B cell (primary cell): ENCODE results near the gene NOS3. TPM values are rescaled to one million over a fixed set of nuclear protein-coding genes. Genes with fewer than 3 reads are reported as not detected.

Source experiments
- ATAC-seq: fragments of 200-7000 bp; cut with Tn5 transposase; one replicate; pipeline ENCODE4 v1.10.0; 2021; ENCODE audit warnings: low read depth, mild to moderate bottlenecking, moderate number of reproducible peaks, moderate library complexity
- CTCF ChIA-PET: fragments of 350-600 bp; sonication (Branson Sonifier 250); formaldehyde crosslinking; loops from one replicate; lab custom pipeline; 2021; ENCODE audit warnings: antibody characterized with exemption, inconsistent platforms; lab: Charles Lee
- POLR2A ChIA-PET: fragments of 350-600 bp; sonication (Branson Sonifier 250); formaldehyde crosslinking; loops from one replicate; lab custom pipeline; 2021; ENCODE audit warnings: antibody characterized with exemption; lab: Charles Lee
- DNase-seq: peaks from one replicate; pipeline ENCODE4 v3.0.0; 2013
- H2AFZ ChIP-seq: 2 replicates; pipeline ENCODE4 v1.6.1; 2012; ENCODE audit warnings: mild to moderate bottlenecking, low read depth, low read length; ENCODE audit not compliant: insufficient read depth, poor library complexity, severe bottlenecking
- H3K27ac ChIP-seq, 2 donors: 1 replicate in 1 of 2; 2 replicates in 1 of 2; pipeline ENCODE4 v1.5.1; 2012 to 2013; ENCODE audit warnings: low read length in 2 of 2, mild to moderate bottlenecking in 2 of 2, moderate library complexity in 1 of 2
- H3K27me3 ChIP-seq, 4 experiments: fragments of 200-600 bp in 1 of 4; sonication (generic) in 1 of 4; replicated peaks in 1 of 4; 1 replicate in 2 of 4; 2 replicates in 2 of 4; pipeline versions ENCODE4 v1.6.1 to v1.7.0; 2013 to 2016; ENCODE audit warnings: low read length in 3 of 4, mild to moderate bottlenecking in 2 of 4, mixed read lengths in 1 of 4, moderate library complexity in 1 of 4; ENCODE audit not compliant: insufficient read depth in 4 of 4, control insufficient read depth in 3 of 4; ENCODE audit errors: control extremely low read depth in 1 of 4
- H3K36me3 ChIP-seq, 2 experiments: replicated peaks in 1 of 2; 1 replicate in 1 of 2; 2 replicates in 1 of 2; pipeline versions ENCODE4 v1.6.1 to v1.7.1; 2013; ENCODE audit warnings: low read length in 1 of 2; ENCODE audit not compliant: insufficient read depth in 2 of 2, control insufficient read depth in 1 of 2; ENCODE audit errors: control extremely low read depth in 1 of 2, extremely low read depth in 1 of 2
- H3K4me1 ChIP-seq, 2 donors: fragments of 200-600 bp in 1 of 2; sonication (generic) in 1 of 2; 1 replicate in 1 of 2; 2 replicates in 1 of 2; pipeline versions ENCODE4 v1.5.1 to v1.6.1; 2013 to 2017; ENCODE audit warnings: low read length in 2 of 2; ENCODE audit not compliant: control insufficient read depth in 2 of 2, insufficient read depth in 2 of 2
- H3K4me2 ChIP-seq: replicated peaks from 2 replicates; pipeline ENCODE3; 2012; ENCODE audit warnings: mild to moderate bottlenecking, low read depth, low read length; ENCODE audit not compliant: poor library complexity, severe bottlenecking
- H3K4me3 ChIP-seq, 5 experiments: fragments of 200-600 bp in 1 of 5; sonication (generic) in 1 of 5; 1 replicate in 3 of 5; 2 replicates in 2 of 5; pipeline versions ENCODE4 v1.5.1 to v1.7.0; 2011 to 2016; ENCODE audit warnings: low read length in 4 of 5, mild to moderate bottlenecking in 4 of 5, low read depth in 2 of 5, control low read depth in 1 of 5, moderate library complexity in 1 of 5; ENCODE audit not compliant: insufficient read depth in 1 of 5; ENCODE audit errors: control extremely low read depth in 1 of 5, extremely low read depth in 1 of 5
- H3K79me2 ChIP-seq: fragments of 200-600 bp; sonication (generic); one replicate; pipeline ENCODE4 v1.6.0; 2016; ENCODE audit warnings: low read length; ENCODE audit not compliant: control insufficient read depth, insufficient read depth
- H3K9ac ChIP-seq: fragments of 200-600 bp; sonication (generic); 2 replicates; pipeline ENCODE4 v1.6.1; 2017; ENCODE audit warnings: mild to moderate bottlenecking, low read length, moderate library complexity
- H3K9me3 ChIP-seq, 3 donors: one replicate each; pipeline versions ENCODE4 v1.6.1 to v1.7.1; 2013; ENCODE audit warnings: low read length in 2 of 3; ENCODE audit not compliant: control insufficient read depth in 2 of 3, insufficient read depth in 1 of 3; ENCODE audit errors: control extremely low read depth in 1 of 3
- H4K20me1 ChIP-seq: 2 replicates; pipeline ENCODE4 v1.6.0; 2012; ENCODE audit warnings: mild to moderate bottlenecking, low read length; ENCODE audit not compliant: insufficient read depth, control insufficient read depth, poor library complexity, severe bottlenecking
- H3K27ac Mint-ChIP-seq: one replicate; pipeline ENCODE4 v1.8.0; 2021; ENCODE audit warnings: mixed read lengths
- H3K27me3 Mint-ChIP-seq: one replicate; pipeline ENCODE4 v1.8.0; 2021; ENCODE audit warnings: mixed read lengths
- H3K4me1 Mint-ChIP-seq: one replicate; pipeline ENCODE4 v1.8.0; 2021; ENCODE audit warnings: mixed read lengths
- H3K4me3 Mint-ChIP-seq: one replicate; pipeline ENCODE4 v1.8.0; 2021; ENCODE audit warnings: mixed read lengths
- H3K9me3 Mint-ChIP-seq: one replicate; pipeline ENCODE4 v1.8.0; 2022; ENCODE audit warnings: mixed read lengths; ENCODE audit not compliant: insufficient read depth
- EZH2 ChIP-seq: IDR thresholded peaks from 2 replicates; pipeline ENCODE4 v1.6.1; 2012; ENCODE audit warnings: borderline replicate concordance, low read depth, mild to moderate bottlenecking, moderate library complexity, low read length; ENCODE audit not compliant: insufficient read depth, poor library complexity, severe bottlenecking
- WGBS: methylation state at CpG from one replicate; pipeline ENCODE4 v1.1.5; 2013; ENCODE audit warnings: missing lambda C conversion rate; ENCODE audit not compliant: insufficient coverage; 5-methylcytosine and 5-hydroxymethylcytosine counted together
- intact Hi-C: fragments of 100-400 bp; cut with micrococcal nuclease; formaldehyde crosslinking; loops from one replicate; pipeline ENCODE4 v1.10.0; 2022
- polyA plus RNA-seq: library from polyadenylated mRNA; depleted of rRNA; stranded (reverse); fragments of >200 nt; gene quantifications from 2 replicates; pipeline ENCODE4 v1.2.3, GENCODE V29; 2012
- total RNA-seq, 2 donors: library from RNA; stranded (reverse); fragments of 120-200 nt in 1 of 2; gene quantifications; 1 replicate in 1 of 2; 2 replicates in 1 of 2; pipeline versions ENCODE4 v1.2.3 to v1.2.4, GENCODE V29; 2013 to 2022
- TF ChIP-seq, protein P1 (sequence below): fragments of 200-600 bp; IDR thresholded peaks from one replicate; pipeline ENCODE4 v1.8.0; 2022; ENCODE audit warnings: antibody characterized with exemption, mild to moderate bottlenecking

NOS3 gene
- total and polyA plus RNA-seq, 2 donors (not counting 1 experiment from before 2014, with no cell fraction given) = 0.39 to 0.54 TPM

GRCh38 chr7:151057989-151058780 is 67.4 kb downstream of the NOS3 start:
- peak overlapping the region; percentile 98 for H2AFZ ChIP-seq
- H4K20me1 ChIP-seq = peaks cover 32% of the 10 kb centered on the region
- H3K79me2 ChIP-seq = peaks cover 37% of the 10 kb centered on the region
- peak overlapping the region; percentile 100 for H3K4me2 ChIP-seq
- WGBS = 1% methylated on average over 45 of the region's 46 CpGs
- no peaks in the 10 kb centered on the region for H3K36me3 ChIP-seq
- H3K27ac Mint-ChIP-seq = peak overlapping the region; percentile 94
- POLR2A ChIA-PET = interaction anchor here (0.8 to 1.3 kb wide), 4 partner anchors 12 to 731 kb away, joined by 4 to 7 read pairs (median 6); partner anchors contain the start of gene ABCB8
- H3K27me3 ChIP-seq = no peaks in the 10 kb centered on the region
- H3K4me1 Mint-ChIP-seq = peaks cover 36% of the 10 kb centered on the region
- intact Hi-C loops = loop anchor here (1.0 to 5.0 kb wide), 7 partner anchors 30 to 1343 kb away; partner anchors contain the start of genes ABCB8, ABCF2, REPIN1 and ZNF862
- ATAC-seq = peak; percentile 92
- CTCF ChIA-PET = interaction anchor here (0.6 to 1.6 kb wide), 4 partner anchors 23 to 1453 kb away, joined by 3 to 6 read pairs (median 4); partner anchors contain the start of gene FASTK
- TF ChIP-seq EZH2 = no peak
- TF ChIP-seq, protein P1, sequence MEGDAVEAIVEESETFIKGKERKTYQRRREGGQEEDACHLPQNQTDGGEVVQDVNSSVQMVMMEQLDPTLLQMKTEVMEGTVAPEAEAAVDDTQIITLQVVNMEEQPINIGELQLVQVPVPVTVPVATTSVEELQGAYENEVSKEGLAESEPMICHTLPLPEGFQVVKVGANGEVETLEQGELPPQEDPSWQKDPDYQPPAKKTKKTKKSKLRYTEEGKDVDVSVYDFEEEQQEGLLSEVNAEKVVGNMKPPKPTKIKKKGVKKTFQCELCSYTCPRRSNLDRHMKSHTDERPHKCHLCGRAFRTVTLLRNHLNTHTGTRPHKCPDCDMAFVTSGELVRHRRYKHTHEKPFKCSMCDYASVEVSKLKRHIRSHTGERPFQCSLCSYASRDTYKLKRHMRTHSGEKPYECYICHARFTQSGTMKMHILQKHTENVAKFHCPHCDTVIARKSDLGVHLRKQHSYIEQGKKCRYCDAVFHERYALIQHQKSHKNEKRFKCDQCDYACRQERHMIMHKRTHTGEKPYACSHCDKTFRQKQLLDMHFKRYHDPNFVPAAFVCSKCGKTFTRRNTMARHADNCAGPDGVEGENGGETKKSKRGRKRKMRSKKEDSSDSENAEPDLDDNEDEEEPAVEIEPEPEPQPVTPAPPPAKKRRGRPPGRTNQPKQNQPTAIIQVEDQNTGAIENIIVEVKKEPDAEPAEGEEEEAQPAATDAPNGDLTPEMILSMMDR = no peak
- H3K27ac ChIP-seq = peak overlapping the region; percentile 79 to 82
- DNase-seq = peak; percentile 98
- peak overlapping the region; percentile 89 for H3K9ac ChIP-seq
- no peaks in the 10 kb centered on the region for H3K9me3 ChIP-seq
- no peaks in the 10 kb centered on the region for H3K27me3 Mint-ChIP-seq
- H3K9me3 Mint-ChIP-seq = no peaks in the 10 kb centered on the region
- peaks cover 23 to 40% of the 10 kb centered on the region in 2 donors for H3K4me1 ChIP-seq
- H3K4me3 ChIP-seq = peak overlapping the region; percentile 67 to 90 (median 73)
- peak overlapping the region; percentile 96 for H3K4me3 Mint-ChIP-seq
